HepG2 (cell line): ENCODE measurements around the gene NOL4L. TPM values are rescaled to one million over a fixed set of nuclear protein-coding genes. Genes with fewer than 3 reads are reported as not detected.

ENCODE experiments used
- HNRNPUL1 ChIP-seq: fragments of 200-400 bp; formaldehyde crosslinking; IDR thresholded peaks from 2 replicates; pipeline ENCODE4 v1.6.1; 2017; ENCODE audit warnings: low read depth, mild to moderate bottlenecking, low read length, moderate library complexity
- HOXA5 ChIP-seq: sonication (generic); formaldehyde crosslinking; IDR thresholded peaks from 2 replicates; pipeline ENCODE4 v1.4.0; 2020; ENCODE audit warnings: missing genetic modification reagents
- KAT2B ChIP-seq: fragments of 150-350 bp; IDR thresholded peaks from 2 replicates; pipeline ENCODE4 v1.6.1; 2014; ENCODE audit warnings: low read depth, low read length, borderline replicate concordance
- KAT8 ChIP-seq: IDR thresholded peaks from 2 replicates; pipeline ENCODE4 v1.6.1; 2016; ENCODE audit warnings: missing genetic modification reagents, missing compliant biosample characterization
- NCOA1 ChIP-seq: sonication (generic); formaldehyde crosslinking; IDR thresholded peaks from 2 replicates; pipeline ENCODE4 v1.9.0; 2021; ENCODE audit warnings: missing genetic modification reagents
- RARA ChIP-seq: IDR thresholded peaks from 2 replicates; pipeline ENCODE4 v1.6.1; 2016; ENCODE audit warnings: missing genetic modification reagents, missing compliant biosample characterization
- SNAPC4 ChIP-seq: sonication (generic); formaldehyde crosslinking; IDR thresholded peaks from 2 replicates; pipeline ENCODE4 v1.4.0; 2020; ENCODE audit warnings: mild to moderate bottlenecking, missing genetic modification reagents
- TBX3 ChIP-seq: fragments of 450-650 bp; IDR thresholded peaks from 2 replicates; pipeline ENCODE4 v1.6.1; 2017; ENCODE audit warnings: antibody characterized with exemption, mild to moderate bottlenecking, inconsistent platforms, borderline replicate concordance
- THAP11 ChIP-seq: IDR thresholded peaks from 2 replicates; pipeline ENCODE4 v1.6.1; 2016; ENCODE audit warnings: missing biosample characterization, missing genetic modification reagents
- YY1 ChIP-seq: IDR thresholded peaks from 2 replicates; pipeline ENCODE4 v1.6.1; 2011; ENCODE audit warnings: low read length, low read depth, moderate library complexity, mild to moderate bottlenecking; ENCODE audit not compliant: insufficient read depth, insufficient replicate concordance
- ZNF331 ChIP-seq: sonication (generic); formaldehyde crosslinking; IDR thresholded peaks from 2 replicates; pipeline ENCODE4 v1.4.0; 2020; ENCODE audit warnings: missing genetic modification reagents
- ZNF382 ChIP-seq: sonication (generic); formaldehyde crosslinking; IDR thresholded peaks from 2 replicates; pipeline ENCODE4 v1.5.0; 2020; ENCODE audit warnings: missing genetic modification reagents, mild to moderate bottlenecking, borderline replicate concordance
- ZNF709 ChIP-seq: sonication (generic); formaldehyde crosslinking; IDR thresholded peaks from 2 replicates; pipeline ENCODE4 v1.5.0; 2020; ENCODE audit warnings: mild to moderate bottlenecking, missing genetic modification reagents
- ZNF747 ChIP-seq: sonication (generic); formaldehyde crosslinking; IDR thresholded peaks from 2 replicates; pipeline ENCODE4 v1.8.1; 2023; ENCODE audit warnings: missing genetic modification reagents, mild to moderate bottlenecking, borderline replicate concordance
- polyA plus RNA-seq, 8 experiments: library from polyadenylated mRNA; depleted of rRNA in 3 of 8; stranded (reverse) in 7 of 8; unstranded in 1 of 8; fragments of >200 nt; fragmentation: Illumina TruSeq in 4 of 8; extraction: Trizol in 4 of 8; gene quantifications; 2 replicates each; pipeline versions ENCODE4 v1.2.1 to v1.2.3, GENCODE V29; 2011 to 2016; ENCODE audit warnings: low read depth in 4 of 8, missing spikeins in 1 of 8, mixed read lengths in 1 of 8; ENCODE audit not compliant: insufficient read depth in 1 of 8
- total RNA-seq, 5 experiments: library from RNA; depleted of rRNA; stranded (reverse); fragments of >200 nt; fragmentation: Illumina TruSeq; extraction: Trizol; gene quantifications; 2 replicates each; pipeline ENCODE4 v1.2.3, GENCODE V29; 2016; ENCODE audit warnings: low read depth in 1 of 5
- TF ChIP-seq, protein P1 (sequence below): sonication (generic); formaldehyde crosslinking; IDR thresholded peaks from 2 replicates; pipeline ENCODE4 v1.5.1; 2020; ENCODE audit warnings: mild to moderate bottlenecking, moderate library complexity, missing genetic modification reagents
- TF ChIP-seq, protein P2 (sequence below): sonication (generic); formaldehyde crosslinking; IDR thresholded peaks from 2 replicates; pipeline ENCODE4 v1.5.0; 2020; ENCODE audit warnings: mild to moderate bottlenecking, missing genetic modification reagents
- TF ChIP-seq, protein P3 (sequence below): sonication (generic); IDR thresholded peaks from 2 replicates; pipeline ENCODE4 v1.6.1; 2016; ENCODE audit warnings: low read depth, borderline replicate concordance
- TF ChIP-seq, protein P4 (sequence below): sonication (generic); formaldehyde crosslinking; IDR thresholded peaks from 2 replicates; pipeline ENCODE4 v1.4.0; 2020; ENCODE audit warnings: missing genetic modification reagents

NOL4L gene
- total and polyA plus RNA-seq, 2 of the 13 experiments (the other 11 are each of a cell fraction or from before 2014, with no cell fraction given) = 16.6 to 35.4 TPM

DNA sequence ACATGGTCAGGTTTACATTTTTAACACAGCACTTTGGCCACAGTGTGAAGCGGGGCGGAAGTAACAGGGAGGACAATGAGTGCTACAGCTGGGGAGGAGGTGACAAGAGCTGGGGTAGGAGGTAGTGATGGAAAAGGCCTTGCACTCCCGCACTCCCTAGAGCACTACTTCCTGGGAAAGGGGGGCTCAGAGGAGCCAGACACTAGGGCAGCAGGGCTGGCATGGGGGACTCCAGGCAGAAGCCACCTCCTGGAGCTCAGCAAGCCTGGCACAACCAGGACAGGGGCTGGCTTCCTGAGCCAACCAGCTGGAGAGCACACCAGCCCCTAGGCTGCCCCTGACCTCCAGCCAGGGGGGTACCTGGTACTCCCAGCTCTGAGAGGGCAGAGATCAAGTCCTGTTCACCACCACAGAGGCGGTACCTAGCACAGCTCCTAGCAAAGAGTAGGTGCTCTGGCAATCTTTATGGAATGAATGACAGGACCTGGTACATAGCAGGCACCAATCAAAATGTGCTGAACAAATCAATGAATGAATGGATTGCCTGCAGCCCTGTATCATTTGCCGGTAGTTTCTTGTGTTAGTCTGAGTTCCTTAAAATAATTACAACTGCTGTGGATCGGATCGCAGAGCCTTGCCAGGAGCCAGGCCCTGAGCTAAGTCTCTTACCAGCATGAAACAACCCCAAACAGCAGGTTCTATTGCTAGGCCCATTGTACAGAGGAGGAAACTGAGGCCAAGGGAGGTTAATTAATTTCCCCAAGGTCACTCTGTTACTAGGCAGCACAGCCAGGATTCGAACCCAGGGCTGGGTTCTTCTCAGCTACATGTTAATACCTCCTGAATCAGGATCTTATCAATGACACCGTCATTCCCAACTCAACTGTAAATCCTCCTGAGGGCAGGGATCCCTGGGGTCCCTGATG is 15.5 kb downstream of the NOL4L start (continued):
- TF ChIP-seq, protein P1, sequence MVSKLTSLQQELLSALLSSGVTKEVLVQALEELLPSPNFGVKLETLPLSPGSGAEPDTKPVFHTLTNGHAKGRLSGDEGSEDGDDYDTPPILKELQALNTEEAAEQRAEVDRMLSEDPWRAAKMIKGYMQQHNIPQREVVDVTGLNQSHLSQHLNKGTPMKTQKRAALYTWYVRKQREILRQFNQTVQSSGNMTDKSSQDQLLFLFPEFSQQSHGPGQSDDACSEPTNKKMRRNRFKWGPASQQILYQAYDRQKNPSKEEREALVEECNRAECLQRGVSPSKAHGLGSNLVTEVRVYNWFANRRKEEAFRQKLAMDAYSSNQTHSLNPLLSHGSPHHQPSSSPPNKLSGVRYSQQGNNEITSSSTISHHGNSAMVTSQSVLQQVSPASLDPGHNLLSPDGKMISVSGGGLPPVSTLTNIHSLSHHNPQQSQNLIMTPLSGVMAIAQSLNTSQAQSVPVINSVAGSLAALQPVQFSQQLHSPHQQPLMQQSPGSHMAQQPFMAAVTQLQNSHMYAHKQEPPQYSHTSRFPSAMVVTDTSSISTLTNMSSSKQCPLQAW (CRISPR knock-in tag) = peak; percentile 5
- TF ChIP-seq, protein P2, sequence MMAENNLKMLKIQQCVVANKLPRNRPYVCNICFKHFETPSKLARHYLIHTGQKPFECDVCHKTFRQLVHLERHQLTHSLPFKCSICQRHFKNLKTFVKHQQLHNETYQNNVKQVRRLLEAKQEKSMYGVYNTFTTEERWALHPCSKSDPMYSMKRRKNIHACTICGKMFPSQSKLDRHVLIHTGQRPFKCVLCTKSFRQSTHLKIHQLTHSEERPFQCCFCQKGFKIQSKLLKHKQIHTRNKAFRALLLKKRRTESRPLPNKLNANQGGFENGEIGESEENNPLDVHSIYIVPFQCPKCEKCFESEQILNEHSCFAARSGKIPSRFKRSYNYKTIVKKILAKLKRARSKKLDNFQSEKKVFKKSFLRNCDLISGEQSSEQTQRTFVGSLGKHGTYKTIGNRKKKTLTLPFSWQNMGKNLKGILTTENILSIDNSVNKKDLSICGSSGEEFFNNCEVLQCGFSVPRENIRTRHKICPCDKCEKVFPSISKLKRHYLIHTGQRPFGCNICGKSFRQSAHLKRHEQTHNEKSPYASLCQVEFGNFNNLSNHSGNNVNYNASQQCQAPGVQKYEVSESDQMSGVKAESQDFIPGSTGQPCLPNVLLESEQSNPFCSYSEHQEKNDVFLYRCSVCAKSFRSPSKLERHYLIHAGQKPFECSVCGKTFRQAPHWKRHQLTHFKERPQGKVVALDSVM (CRISPR knock-in tag) = no peak
- TF ChIP-seq TBX3 (no peak), KAT8 (CRISPR knock-in tag) (no peak), RARA (CRISPR knock-in tag) (peak; percentile 54; the same call in 1 of the 2 replicates), ZNF331 (CRISPR knock-in tag) (peak; percentile 20; the same call in 1 of the 2 replicates), THAP11 (no peak), HOXA5 (CRISPR knock-in tag) (no peak), KAT2B (no peak), NCOA1 (CRISPR knock-in tag) (peak; percentile 53), ZNF382 (CRISPR knock-in tag) (no peak), HNRNPUL1 (no peak), ZNF709 (CRISPR knock-in tag) (no peak), YY1 (no peak), SNAPC4 (no peak), ZNF747 (CRISPR knock-in tag) (0 out of 2 replicates have a peak, but pooled peaks have one; percentile 58)
- TF ChIP-seq, protein P3, sequence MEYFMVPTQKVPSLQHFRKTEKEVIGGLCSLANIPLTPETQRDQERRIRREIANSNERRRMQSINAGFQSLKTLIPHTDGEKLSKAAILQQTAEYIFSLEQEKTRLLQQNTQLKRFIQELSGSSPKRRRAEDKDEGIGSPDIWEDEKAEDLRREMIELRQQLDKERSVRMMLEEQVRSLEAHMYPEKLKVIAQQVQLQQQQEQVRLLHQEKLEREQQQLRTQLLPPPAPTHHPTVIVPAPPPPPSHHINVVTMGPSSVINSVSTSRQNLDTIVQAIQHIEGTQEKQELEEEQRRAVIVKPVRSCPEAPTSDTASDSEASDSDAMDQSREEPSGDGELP = peak; percentile 61; the same call in 1 of the 2 replicates
- TF ChIP-seq, protein P4, sequence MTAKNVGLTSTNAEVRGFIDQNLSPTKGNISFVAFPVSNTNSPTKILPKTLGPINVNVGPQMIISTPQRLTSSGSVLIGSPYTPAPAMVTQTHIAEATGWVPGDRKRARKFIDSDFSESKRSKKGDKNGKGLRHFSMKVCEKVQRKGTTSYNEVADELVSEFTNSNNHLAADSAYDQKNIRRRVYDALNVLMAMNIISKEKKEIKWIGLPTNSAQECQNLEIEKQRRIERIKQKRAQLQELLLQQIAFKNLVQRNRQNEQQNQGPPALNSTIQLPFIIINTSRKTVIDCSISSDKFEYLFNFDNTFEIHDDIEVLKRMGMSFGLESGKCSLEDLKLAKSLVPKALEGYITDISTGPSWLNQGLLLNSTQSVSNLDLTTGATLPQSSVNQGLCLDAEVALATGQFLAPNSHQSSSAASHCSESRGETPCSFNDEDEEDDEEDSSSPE (CRISPR knock-in tag) = no peak
